HG03045 (cell line): Measurements from ENCODE around the gene FKBP9.
"Not testable (repeated sequence)": the region's sequence is repeated elsewhere in the genome, so short reads cannot be mapped to it uniquely, and the experiment has no call there.

Experiments
- ATAC-seq: cut with Tn5 transposase; IDR thresholded peaks from one replicate; pipeline ENCODE4 v1.9.1; 2021; ENCODE audit warnings: mild to moderate bottlenecking, moderate library complexity; ENCODE audit not compliant: unreplicated experiment

Gene FKBP9, protein sequence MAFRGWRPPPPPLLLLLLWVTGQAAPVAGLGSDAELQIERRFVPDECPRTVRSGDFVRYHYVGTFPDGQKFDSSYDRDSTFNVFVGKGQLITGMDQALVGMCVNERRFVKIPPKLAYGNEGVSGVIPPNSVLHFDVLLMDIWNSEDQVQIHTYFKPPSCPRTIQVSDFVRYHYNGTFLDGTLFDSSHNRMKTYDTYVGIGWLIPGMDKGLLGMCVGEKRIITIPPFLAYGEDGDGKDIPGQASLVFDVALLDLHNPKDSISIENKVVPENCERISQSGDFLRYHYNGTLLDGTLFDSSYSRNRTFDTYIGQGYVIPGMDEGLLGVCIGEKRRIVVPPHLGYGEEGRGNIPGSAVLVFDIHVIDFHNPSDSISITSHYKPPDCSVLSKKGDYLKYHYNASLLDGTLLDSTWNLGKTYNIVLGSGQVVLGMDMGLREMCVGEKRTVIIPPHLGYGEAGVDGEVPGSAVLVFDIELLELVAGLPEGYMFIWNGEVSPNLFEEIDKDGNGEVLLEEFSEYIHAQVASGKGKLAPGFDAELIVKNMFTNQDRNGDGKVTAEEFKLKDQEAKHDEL

DNA sequence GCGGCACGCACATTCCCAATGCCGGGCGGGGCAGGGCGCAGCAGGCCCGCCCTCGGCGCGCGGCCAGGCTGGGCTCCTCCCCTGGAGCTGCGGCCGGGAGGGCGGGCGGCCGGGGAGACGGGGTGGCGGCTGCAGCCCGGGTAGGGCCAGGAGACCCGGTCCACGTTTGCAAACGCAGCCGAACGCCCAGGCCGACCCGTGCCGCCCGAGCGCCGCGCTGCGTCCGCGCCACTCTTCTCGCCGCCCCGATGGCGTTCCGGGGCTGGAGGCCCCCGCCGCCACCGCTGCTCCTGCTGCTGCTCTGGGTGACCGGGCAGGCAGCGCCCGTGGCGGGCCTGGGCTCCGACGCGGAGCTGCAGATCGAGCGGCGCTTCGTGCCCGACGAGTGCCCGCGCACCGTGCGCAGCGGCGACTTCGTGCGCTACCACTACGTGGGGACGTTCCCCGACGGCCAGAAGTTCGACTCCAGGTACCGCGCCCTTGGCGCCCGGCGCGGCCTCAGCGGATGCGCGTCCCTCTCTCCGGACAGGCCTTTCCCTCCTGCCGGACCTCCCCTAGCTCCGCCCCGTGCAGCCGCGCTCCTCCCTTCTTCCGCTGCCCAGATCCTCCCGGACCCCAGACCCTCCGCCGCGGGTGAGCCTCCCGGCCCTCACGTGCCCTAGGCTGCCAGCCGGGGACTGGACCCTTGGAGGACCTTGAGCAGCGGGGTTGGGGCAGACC lies at the start of gene FKBP9:
FKBP9 (plus strand) TSS at position 115 of the 720 bp plus-strand sequence; CDS start at position 249, 134 bp downstream.
- ATAC-seq, result peak; percentile 88

- no peak for ATAC-seq
Measured at GRCh38 chr7:32910195-32910594, 47.0 kb upstream of the FKBP9 start.

- ATAC-seq, result no peak
Measured at GRCh38 chr7:32914184-32914583, 43.1 kb upstream of the FKBP9 start.

DNA sequence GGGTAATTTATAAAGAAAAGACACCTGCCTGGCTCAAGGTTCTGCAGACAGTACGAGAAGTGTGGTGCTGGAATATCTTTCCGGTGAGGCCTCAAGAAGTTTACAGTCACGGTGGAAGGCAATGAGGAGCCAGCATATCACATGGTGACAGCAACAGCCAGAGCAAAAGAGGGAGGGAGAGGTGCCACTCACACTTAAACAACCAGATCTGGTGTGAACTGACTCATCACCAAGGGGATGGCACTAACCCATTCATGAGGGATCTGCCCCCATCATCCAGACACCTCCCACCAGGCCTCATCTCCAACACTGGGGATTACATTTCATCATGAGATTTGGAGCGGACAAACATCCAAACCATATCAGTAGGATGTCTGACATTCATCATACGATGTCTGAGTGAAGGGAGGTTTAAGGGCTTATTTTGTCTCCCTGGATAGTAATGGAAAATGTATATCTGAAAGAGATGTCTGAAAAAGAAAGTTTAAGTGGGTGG lies 42.2 kb upstream of the FKBP9 start:
- no peak for ATAC-seq

DNA sequence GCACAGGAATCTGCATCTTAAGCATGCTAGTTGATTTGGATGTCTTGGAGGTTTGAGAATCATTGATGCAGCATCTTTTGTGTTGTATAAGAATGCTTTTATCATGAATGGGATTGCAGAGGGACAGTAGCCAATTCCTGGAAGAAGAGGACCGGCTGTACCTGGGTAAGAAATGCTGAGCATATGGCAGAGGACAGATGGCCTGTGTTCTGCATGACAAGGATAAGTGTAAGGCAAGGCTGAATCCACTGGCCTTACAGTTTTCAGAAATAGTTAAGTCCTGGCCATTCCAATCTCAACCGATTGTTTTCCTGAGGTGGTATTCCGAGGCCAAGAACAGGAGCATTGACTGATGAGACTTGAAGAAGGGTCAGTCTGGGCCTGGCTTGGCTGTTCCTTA lies 41.2 kb upstream of the FKBP9 start:
- ATAC-seq, result no peak

DNA sequence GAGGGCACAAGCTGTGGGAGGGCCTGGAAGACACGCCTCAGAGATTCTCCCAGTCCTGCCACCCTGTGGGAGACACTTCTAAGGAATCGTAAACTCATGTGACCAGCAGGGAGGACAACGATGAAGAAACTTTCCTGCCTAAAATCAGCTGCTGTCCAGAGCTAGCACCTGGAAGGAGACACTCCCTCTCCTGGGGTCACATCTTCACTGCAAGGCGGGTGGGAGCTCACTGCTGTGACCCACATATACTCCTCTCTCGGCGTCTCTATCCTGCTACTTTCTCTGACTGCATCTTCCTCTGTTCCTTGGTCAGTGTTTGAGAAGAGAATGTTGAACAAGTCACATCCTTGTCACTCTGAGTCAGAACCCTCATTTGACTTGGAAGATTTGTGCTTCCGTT lies 40.2 kb upstream of the FKBP9 start:
- ATAC-seq, result not testable (repeated sequence)

DNA sequence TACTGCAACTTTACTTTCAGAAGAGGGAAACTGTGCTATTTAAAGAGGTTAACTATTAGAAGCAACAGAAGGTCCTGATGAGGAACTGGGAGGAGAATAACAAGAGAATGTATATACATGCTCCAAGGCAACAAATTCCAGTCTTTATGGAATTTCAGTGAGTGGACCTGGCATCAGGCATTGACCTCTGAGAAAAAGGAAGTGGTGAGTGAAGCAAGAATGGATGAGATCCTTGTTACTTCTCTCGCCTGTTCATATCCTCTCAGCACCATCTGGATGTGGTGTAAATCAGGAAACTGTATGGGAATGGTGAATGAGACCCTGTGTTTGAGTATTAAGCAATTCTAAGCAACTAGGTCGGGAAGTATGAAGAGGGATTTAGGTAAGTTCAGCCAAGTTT lies 35.3 kb upstream of the FKBP9 start:
- ATAC-seq, result no peak

DNA sequence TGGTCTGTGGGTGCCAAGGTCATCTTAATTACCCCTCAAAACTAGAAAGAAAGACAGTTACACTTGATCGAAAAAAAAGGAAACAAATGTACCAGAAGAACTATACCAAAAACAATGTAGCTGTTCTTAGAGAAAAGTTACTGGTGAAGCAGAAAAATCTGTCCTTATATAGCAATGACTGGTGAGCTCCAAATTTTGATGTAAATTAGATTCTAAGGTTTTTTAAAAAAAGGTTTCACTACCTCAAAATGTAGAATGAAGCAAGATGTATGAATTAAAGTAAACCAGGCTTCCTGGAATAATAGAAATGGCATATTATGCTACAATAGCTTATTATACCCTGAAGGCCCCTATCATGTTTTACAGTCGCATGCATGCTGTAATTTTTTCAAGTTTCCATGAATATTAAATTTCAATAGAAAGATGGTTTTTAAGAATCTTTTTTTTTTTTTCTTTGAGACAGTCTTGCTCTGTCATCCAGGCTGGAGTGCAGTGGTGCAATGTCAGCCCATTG lies 28.4 kb upstream of the FKBP9 start:
- ATAC-seq, result no peak

GRCh38 chr7:32929430-32930143 lies 27.7 kb upstream of the FKBP9 start:
- no peak for ATAC-seq

DNA sequence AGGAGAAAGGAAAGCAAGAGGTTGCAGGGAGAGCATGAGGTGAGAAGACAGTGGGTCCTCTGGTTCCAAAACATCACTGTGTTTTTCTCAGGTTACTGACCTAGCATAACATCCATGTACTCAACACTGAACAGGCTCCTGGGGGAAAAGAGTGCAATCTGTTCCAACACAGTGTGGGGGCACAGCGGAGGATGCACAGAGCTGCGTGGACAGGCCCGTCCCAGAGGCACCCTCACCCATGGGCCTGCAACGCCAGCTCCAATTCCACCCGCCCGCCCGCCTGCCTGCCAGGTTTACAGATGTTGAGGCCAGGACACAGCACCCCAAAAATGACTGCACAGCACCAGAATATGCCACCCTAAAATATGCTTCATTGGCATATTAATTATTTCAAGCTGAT lies 26.9 kb upstream of the FKBP9 start:
- ATAC-seq, result no peak

- no peak for ATAC-seq
Measured at GRCh38 chr7:32935558-32935957, 21.7 kb upstream of the FKBP9 start.

GRCh38 chr7:32936689-32937088 lies 20.6 kb upstream of the FKBP9 start:
- no peak for ATAC-seq

GRCh38 chr7:32937344-32938174 lies 19.7 kb upstream of the FKBP9 start:
- no peak for ATAC-seq

- ATAC-seq, result no peak
Measured at GRCh38 chr7:32941181-32941580, 16.1 kb upstream of the FKBP9 start.

DNA sequence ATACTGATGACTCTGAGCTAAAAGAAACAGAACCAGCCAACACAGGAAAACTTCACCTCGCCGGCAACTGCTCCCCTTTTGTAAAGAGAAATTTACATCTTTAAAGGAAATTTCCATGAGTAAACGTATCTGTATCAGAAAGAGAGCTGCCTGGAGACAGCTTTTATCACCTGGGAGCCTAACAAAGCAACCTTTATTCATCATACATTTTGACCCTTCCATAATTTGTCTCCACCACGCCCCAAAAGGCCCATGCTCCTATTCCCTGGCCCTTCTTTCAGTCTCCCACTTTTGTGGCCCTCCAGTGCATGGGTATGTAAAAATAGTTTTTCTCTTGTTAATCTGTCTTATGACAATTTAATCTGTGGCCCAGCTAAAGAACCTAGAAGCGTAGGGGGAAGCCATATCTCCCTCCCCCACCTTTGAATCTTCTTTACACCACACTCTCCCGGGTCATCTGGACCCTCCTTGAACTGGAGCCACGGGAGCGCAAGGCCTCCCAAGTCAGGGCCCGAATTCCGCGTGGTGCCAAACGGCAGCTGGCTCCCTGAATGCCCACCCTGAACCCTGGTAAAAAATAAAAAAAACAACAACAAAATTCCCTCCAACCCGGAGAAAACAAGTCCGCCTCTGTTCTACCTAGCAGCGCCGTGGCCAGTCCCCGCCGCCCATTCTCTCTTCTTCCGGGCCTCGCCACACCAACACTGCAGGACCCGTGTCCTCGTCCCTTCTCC lies 15.4 kb upstream of the FKBP9 start:
- peak; percentile 40 for ATAC-seq

GRCh38 chr7:32942415-32943251 lies 14.6 kb upstream of the FKBP9 start:
- ATAC-seq, result peak; percentile 91

GRCh38 chr7:32943252-32944030 lies 13.8 kb upstream of the FKBP9 start:
- ATAC-seq, result peak; percentile 5
